Gastrocnemius medialis (tissue), 4 donors: ENCODE data around the gene SMARCA4.

Experiments
- POLR2A ChIP-seq, 2 donors: fragments of 450-650 bp; IDR thresholded peaks; one replicate each; pipeline ENCODE4 v1.6.1; 2017; ENCODE audit warnings: antibody characterized with exemption in 2 of 2, mild to moderate bottlenecking in 2 of 2, moderate library complexity in 2 of 2
- TF ChIP-seq, protein P1 (sequence below), 5 experiments: fragments of 450-650 bp in 3 of 5; fragments of 200-600 bp in 2 of 5; sonication (generic) in 2 of 5; IDR thresholded peaks in 4 of 5; conservative IDR thresholded peaks in 1 of 5; 1 replicate in 4 of 5; 2 replicates in 1 of 5; pipeline ENCODE4 v1.5.1; 2016 to 2019; ENCODE audit warnings: antibody characterized with exemption in 5 of 5, mild to moderate bottlenecking in 3 of 5, moderate library complexity in 3 of 5

DNA sequence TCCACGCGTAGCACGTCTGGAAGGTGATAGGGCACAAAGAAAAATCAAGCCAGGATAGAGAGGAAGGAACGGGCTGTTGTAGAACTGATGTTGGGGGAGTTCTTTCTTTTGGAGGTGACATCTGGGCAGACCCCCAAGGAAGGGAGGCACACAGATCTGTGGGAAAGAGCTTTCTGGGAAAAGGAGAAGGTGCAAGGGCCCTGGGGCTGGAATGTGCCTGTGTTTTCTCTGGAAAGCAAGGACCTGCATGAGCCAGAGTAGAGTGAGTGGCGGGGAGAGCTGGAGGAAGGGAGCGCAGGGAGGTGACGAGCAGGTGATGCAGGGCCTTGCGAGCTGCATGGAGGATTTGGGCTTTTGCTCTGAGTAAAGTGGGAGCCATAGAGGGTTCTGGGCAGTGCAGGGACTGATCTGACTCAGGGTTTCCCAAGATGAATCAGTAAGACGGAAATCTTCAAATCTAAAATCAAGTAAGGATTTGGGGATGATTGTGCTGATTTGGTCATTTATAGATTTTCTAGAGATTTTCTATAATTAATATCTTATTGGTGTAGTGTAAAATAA lies 30.8 kb downstream of the SMARCA4 start:
- TF ChIP-seq POLR2A (IDR thresholded peaks at IDR 0.05) = no peak
- TF ChIP-seq, protein P1, sequence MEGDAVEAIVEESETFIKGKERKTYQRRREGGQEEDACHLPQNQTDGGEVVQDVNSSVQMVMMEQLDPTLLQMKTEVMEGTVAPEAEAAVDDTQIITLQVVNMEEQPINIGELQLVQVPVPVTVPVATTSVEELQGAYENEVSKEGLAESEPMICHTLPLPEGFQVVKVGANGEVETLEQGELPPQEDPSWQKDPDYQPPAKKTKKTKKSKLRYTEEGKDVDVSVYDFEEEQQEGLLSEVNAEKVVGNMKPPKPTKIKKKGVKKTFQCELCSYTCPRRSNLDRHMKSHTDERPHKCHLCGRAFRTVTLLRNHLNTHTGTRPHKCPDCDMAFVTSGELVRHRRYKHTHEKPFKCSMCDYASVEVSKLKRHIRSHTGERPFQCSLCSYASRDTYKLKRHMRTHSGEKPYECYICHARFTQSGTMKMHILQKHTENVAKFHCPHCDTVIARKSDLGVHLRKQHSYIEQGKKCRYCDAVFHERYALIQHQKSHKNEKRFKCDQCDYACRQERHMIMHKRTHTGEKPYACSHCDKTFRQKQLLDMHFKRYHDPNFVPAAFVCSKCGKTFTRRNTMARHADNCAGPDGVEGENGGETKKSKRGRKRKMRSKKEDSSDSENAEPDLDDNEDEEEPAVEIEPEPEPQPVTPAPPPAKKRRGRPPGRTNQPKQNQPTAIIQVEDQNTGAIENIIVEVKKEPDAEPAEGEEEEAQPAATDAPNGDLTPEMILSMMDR (IDR thresholded peaks at IDR 0.05 in 4 of 5, conservative IDR thresholded peaks at IDR 0.05 in 1 of 5) = no peak
